ENCODE results near the gene LTN1.

LTN1 gene

DNA sequence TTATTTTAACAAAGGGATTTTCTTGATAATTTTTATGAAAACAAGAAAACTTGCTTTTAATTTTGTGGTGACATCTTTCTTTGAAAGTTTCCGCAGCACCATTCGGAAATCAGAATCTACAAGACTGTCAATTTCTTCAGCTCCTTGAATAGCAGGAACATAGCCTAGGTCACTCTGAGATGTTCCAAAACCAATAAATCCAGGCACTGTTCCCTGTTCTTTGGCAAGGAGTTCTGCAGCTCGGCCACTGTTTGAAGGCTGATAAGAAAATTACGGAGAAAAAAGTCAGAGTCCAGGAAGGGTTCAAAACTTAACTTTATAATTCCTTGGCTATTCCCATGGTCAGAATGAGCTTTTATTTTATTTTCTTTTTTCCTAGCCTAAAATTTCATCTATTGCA, 6.0 kb downstream of the LTN1 start:
- peak; percentile 13 for FAIRE-seq

- no peak for FAIRE-seq
Observed at GRCh38 chr21:28982637-28983036, 10.0 kb downstream of the LTN1 start.

DNA sequence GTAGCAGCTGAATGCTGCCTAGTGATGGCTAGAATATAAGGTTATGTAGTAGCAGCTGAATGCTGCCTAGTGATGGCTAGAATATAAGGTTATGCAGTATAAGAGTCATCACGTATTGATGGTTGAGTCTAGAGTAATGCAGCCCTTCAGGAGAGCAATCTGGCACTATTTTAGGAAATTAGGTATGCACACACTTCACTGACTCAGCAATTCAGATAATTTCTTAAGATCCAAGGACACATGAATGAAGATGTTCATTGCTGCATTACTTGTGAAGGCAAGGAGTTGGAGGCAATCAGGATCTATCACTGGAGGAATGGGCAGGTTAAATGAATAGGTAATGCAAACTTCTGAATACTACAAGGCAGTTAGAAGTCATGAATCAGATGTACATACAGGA, 13.6 kb downstream of the LTN1 start:
- FAIRE-seq = no peak

- peak; percentile 9 for FAIRE-seq
Observed at GRCh38 chr21:28975397-28975796, 17.3 kb downstream of the LTN1 start.

GRCh38 chr21:28974531-28975227, 18.0 kb downstream of the LTN1 start:
- no peak for FAIRE-seq

- no peak for FAIRE-seq
Observed at GRCh38 chr21:28972398-28972797, 20.3 kb downstream of the LTN1 start.

- FAIRE-seq = no peak
Observed at GRCh38 chr21:28971171-28971570, 21.5 kb downstream of the LTN1 start.

GRCh38 chr21:28963831-28964230, 28.8 kb downstream of the LTN1 start:
- no peak for FAIRE-seq

DNA sequence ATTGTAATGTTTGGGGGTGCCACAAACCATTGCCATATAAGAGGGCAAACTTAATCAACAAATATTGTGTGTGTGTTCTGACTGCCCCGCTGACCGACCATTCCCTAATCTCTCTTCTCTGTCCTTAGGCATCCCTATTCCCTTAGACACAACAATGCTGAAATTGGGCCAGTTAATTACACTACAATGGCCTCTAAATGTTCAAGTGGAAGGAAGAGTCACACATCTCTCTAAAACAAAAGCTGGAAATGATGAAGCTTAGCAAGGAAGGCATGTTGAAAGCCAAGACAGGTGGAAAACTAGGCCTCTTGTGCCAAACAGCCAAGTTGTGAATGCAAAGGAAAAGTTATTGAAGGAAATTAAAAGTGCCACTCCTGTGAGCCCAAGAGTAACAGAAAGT, 30.2 kb downstream of the LTN1 start:
- FAIRE-seq = no peak

- no peak for FAIRE-seq
Observed at GRCh38 chr21:28961927-28962326, 30.8 kb downstream of the LTN1 start.

- no peak for FAIRE-seq
Observed at GRCh38 chr21:28960245-28960644, 32.4 kb downstream of the LTN1 start.

- peak; percentile 88 for FAIRE-seq
Observed at GRCh38 chr21:28959367-28960099, 33.1 kb downstream of the LTN1 start.

DNA sequence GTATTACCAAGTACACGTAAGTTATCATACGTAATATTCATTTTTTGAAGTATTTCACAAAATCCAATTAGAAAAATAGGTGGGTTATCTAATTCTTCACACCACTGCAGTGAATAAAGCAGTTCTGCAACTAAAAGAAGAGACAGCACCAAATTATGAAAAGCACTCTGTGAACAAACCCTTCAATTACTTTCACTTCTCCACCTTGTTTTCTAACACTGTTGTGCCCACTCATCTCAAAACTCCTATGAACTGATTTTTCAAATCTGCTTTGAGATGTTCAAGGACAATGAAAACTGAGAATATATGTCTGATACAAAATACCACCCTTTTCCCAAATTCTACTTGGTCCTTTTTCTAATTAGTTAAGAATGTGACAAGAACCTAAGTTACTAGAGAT, 39.4 kb downstream of the LTN1 start:
- FAIRE-seq = no peak

DNA sequence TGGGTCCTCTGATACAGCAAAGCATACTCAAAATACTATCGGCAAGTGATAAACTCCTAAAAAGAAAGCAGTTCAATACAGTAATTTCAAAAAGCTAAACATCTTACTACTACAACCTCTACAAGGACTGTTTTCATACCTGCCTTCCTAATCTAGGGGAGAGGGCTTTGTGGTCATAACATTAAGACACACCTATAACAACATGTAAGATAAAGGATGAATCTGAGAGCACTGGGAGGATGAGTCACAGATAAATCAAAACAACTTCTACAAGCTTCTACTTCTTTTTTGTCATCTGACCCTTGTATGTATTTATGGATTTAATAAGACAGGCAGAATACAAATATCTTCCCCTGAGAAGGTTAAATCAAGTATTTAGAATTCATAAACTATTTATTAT, 40.0 kb downstream of the LTN1 start:
- FAIRE-seq = no peak

DNA sequence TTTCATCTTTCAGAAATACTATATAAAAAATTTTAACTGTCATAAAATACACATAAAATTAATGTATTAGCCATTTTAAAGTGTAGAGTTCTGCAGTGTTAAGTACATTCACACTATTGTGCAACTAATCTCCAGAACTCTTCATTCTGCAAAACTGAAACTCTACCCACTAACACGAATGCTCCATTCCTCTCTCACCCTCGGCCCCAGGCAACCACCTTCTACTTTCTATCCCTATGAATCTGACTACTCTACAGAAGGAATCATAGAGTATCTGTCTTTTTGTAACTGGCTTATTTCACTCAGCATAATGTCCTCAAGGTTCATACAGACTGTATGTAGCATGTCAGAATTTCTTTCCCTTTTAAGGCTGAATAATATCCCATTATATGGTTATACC, 43.4 kb downstream of the LTN1 start:
- no peak for FAIRE-seq

DNA sequence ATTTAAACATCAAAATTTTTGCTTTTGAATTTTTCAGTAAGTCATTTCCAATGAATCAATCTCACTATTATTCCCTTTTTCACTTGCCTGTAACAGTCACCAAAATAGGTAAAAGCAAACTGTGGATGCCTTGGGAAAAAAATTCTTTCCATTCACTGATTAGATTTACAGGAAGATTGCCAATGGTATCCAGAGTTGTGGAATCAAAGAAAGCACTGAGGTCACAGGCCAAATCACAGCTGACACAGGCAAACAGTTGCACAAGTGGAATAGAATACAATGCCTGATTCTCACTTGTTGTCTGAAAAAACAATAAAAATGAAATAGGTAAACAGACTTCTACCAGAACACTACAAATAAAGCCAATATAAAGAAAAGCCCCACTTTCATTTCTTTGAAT, 48.4 kb downstream of the LTN1 start:
- no peak for FAIRE-seq

DNA sequence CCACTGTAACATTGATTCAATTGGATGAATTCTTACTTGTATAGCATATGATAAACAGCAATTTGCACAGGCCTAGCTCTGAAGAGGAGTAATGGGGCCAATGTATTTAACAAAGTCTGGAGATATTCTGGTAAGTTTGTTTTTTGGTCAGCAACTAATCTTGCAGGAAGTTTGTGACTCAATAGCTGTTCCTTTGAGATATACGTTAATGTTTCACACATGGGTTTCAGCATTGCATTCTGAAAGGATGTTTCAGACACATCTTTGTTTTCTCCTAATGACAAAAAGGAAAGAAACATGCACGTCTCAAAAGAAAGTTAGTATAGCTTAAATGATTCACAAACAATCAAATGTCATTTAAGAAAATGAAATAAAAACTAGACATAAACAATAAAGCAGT, 49.0 kb downstream of the LTN1 start:
- FAIRE-seq = no peak

DNA sequence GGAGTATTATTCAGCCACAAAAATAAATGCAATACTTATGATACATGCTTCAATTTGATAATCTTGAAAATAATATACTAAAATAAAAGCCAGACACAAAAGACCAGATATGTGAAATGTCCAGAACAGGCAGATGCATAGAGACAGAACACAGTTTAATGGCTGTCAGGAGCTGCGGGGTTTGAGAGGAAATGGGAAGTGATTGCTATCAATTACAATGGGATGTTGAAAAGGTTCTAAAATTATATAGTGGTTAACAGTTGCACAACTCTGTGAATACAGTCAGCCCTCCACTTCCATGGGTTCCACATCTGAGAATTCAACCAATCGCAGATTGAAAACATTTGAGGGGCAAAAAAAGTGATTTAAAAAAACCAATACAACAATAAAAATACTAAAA, 54.0 kb downstream of the LTN1 start:
- no peak for FAIRE-seq

DNA sequence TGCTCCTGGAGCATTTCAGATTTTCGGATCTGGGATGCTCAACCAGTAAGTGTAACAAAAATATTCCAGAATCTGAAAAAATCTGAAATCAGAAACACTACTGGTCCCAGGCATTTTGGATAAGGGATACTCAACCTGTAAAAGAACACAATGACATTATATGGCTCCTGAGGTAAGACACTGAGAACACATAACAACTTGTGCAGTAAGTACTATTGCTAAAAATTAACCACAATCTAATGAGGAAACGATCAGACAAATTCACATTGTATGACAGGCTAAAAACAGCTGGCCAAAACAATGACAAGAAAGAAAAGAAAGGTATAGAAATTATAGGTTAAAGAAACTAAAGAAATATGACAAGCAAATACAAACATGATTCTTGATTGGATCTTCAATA, 54.9 kb downstream of the LTN1 start:
- FAIRE-seq = no peak

DNA sequence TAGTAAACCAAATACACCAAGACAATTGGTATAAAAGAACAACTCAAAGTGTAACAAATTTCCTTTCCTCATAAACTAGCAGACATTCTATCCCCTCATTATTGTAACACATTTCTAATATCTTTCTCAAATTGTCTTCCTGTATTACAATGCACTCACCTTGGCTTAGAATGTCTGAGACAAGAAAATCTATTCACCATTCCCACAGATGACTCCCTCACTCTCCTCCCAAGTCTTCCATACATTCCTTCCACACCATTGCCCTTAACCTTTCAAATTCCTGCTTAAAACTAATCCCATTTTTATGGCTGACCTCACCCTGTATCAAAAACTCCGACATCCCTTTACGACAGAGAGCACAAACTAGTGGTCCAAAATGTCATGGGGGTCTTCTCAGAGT, 56.0 kb downstream of the LTN1 start:
- no peak for FAIRE-seq

DNA sequence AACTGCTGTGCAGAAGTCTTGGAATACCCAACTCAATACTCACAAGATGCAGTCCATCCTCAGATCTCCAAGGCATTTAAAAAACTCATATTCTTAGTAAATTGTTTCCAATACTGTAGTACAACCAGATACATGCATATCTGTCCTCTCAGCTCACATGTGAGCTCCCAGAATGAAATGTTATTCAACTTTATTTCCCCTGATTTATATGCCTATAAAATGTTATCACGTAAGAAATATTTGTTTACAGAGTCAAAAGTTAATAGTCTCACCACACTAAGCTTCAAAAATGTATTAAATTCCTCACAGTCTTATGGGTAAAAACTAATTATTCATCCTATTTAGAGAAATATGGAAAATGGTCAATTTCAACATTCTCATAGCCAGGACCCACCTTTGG, 56.6 kb downstream of the LTN1 start:
- no peak for FAIRE-seq

DNA sequence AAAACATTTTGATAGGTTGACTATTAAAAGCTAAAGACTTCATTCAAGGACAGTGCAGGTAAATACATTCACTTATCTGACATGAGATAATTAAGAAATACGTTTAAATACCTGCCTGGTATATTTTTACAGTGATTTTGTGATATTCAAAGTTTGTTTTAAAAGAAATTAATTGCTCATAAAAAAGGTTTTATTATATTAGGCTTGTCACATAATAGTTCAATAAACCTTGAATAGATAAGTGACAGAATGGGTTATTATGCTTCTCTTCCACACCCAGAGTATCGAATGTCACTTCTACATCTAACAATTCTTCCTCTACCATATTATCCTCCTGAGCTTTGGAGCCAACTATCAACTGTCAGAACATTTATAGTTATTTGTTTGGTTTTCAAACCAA, 60.0 kb downstream of the LTN1 start:
- no peak for FAIRE-seq

GRCh38 chr21:28931708-28932372, 60.8 kb downstream of the LTN1 start:
- peak; percentile 5 for FAIRE-seq
